H1 (cell line): ENCODE measurements around the gene PANK3.

Source experiments
- EP300 ChIP-seq, 2 experiments: IDR thresholded peaks; 1 replicate in 1 of 2; 2 replicates in 1 of 2; pipeline ENCODE4 v1.6.1; 2011 to 2012; ENCODE audit warnings: low read depth in 2 of 2, low read length in 2 of 2, mild to moderate bottlenecking in 2 of 2, borderline replicate concordance in 1 of 2, inconsistent platforms in 1 of 2, moderate library complexity in 1 of 2
- EZH2 ChIP-seq: fragments of 200-600 bp; sonication (generic); IDR thresholded peaks from 2 replicates; pipeline ENCODE4 v1.7.1; 2012; ENCODE audit warnings: low read depth, mild to moderate bottlenecking, moderate library complexity, low read length, inconsistent platforms; ENCODE audit not compliant: severe bottlenecking
- GABPA ChIP-seq: IDR thresholded peaks from 2 replicates; pipeline ENCODE4 v1.6.1; 2011; ENCODE audit warnings: mild to moderate bottlenecking, low read length, moderate library complexity, borderline replicate concordance; ENCODE audit not compliant: insufficient read depth
- HDAC2 ChIP-seq, 2 experiments: fragments of 300-600 bp in 1 of 2; sonication (generic) in 1 of 2; IDR thresholded peaks; 2 replicates each; pipeline ENCODE4 v1.6.1; 2011 to 2012; ENCODE audit warnings: low read depth in 2 of 2, low read length in 2 of 2, mild to moderate bottlenecking in 2 of 2, moderate library complexity in 2 of 2, borderline replicate concordance in 1 of 2, inconsistent platforms in 1 of 2
- POLR2A ChIP-seq, 2 experiments: IDR thresholded peaks; 1 replicate in 1 of 2; 2 replicates in 1 of 2; pipeline ENCODE4 v1.6.1; 2011; ENCODE audit warnings: low read depth in 2 of 2, low read length in 2 of 2, mild to moderate bottlenecking in 2 of 2; ENCODE audit errors: control extremely low read depth in 1 of 2
- POLR2AphosphoS5 ChIP-seq: IDR thresholded peaks from 2 replicates; pipeline ENCODE4 v1.6.1; 2011; ENCODE audit warnings: low read depth, low read length
- RNF2 ChIP-seq: fragments of 200-900, 300-1000 bp; sonication (generic); IDR thresholded peaks from 2 replicates; pipeline ENCODE4 v1.7.1; 2016; ENCODE audit warnings: borderline replicate concordance, low read depth, mild to moderate bottlenecking, antibody characterized with exemption, low read length; ENCODE audit not compliant: poor library complexity, severe bottlenecking; ENCODE audit errors: missing control alignments
- SUZ12 ChIP-seq: fragments of 200-600 bp; sonication (generic); IDR thresholded peaks from 2 replicates; pipeline ENCODE4 v1.6.1; 2012; ENCODE audit warnings: mild to moderate bottlenecking, inconsistent platforms, low read length, moderate library complexity, mixed read lengths
- TBP ChIP-seq: IDR thresholded peaks from 2 replicates; pipeline ENCODE4 v1.6.1; 2011; ENCODE audit warnings: low read depth, low read length, improper control_type of control experiment
- ZNF274 ChIP-seq: IDR thresholded peaks from 2 replicates; pipeline ENCODE4 v1.7.0; 2012; ENCODE audit warnings: low read length, borderline replicate concordance; ENCODE audit errors: extremely low read depth
- TF ChIP-seq, protein P1 (sequence below), 3 experiments: IDR thresholded peaks; 1 replicate in 2 of 3; 2 replicates in 1 of 3; pipeline versions ENCODE4 v1.5.1 to v1.6.1; 2011; ENCODE audit warnings: low read length in 3 of 3, mild to moderate bottlenecking in 3 of 3, inconsistent platforms in 2 of 3, low read depth in 1 of 3, moderate library complexity in 1 of 3; ENCODE audit not compliant: insufficient read depth in 1 of 3; ENCODE audit errors: control extremely low read depth in 1 of 3
- TF ChIP-seq, protein P2 (sequence below): IDR thresholded peaks from 2 replicates; pipeline ENCODE4 v1.6.1; 2012; ENCODE audit warnings: inconsistent platforms

- TF ChIP-seq POLR2AphosphoS5 = no peak
- no peak for TF ChIP-seq POLR2A (IDR thresholded peaks at IDR 0.05; ENCODE audit: control extremely low read depth in 1 of 2, low read depth in 2 of 2, low read length in 2 of 2)
- TF ChIP-seq, protein P1, sequence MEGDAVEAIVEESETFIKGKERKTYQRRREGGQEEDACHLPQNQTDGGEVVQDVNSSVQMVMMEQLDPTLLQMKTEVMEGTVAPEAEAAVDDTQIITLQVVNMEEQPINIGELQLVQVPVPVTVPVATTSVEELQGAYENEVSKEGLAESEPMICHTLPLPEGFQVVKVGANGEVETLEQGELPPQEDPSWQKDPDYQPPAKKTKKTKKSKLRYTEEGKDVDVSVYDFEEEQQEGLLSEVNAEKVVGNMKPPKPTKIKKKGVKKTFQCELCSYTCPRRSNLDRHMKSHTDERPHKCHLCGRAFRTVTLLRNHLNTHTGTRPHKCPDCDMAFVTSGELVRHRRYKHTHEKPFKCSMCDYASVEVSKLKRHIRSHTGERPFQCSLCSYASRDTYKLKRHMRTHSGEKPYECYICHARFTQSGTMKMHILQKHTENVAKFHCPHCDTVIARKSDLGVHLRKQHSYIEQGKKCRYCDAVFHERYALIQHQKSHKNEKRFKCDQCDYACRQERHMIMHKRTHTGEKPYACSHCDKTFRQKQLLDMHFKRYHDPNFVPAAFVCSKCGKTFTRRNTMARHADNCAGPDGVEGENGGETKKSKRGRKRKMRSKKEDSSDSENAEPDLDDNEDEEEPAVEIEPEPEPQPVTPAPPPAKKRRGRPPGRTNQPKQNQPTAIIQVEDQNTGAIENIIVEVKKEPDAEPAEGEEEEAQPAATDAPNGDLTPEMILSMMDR (IDR thresholded peaks at IDR 0.05; ENCODE audit: control extremely low read depth in 1 of 3, insufficient read depth in 1 of 3, low read depth in 1 of 3, low read length in 3 of 3) = no peak
- TF ChIP-seq, protein P2, sequence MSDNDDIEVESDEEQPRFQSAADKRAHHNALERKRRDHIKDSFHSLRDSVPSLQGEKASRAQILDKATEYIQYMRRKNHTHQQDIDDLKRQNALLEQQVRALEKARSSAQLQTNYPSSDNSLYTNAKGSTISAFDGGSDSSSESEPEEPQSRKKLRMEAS = no peak
- TF ChIP-seq EP300 (IDR thresholded peaks at IDR 0.05; ENCODE audit: borderline replicate concordance in 1 of 2, low read depth in 2 of 2, low read length in 2 of 2) = no peak
- TF ChIP-seq SUZ12 = no peak
- no peak for TF ChIP-seq TBP
- TF ChIP-seq RNF2 = no peak
- no peak for TF ChIP-seq HDAC2 (IDR thresholded peaks at IDR 0.05; ENCODE audit: borderline replicate concordance in 1 of 2, low read depth in 2 of 2, low read length in 2 of 2)
- no peak for TF ChIP-seq ZNF274
- TF ChIP-seq GABPA = no peak
- no peak for TF ChIP-seq EZH2
These were observed 20.7 kb upstream of the PANK3 start for GRCh38 chr5:168599826-168600225.
